SU-DHL-6 (cell line): ENCODE results near the gene SLC25A47.

Experiments used
- EZH2phosphoT487 ChIP-seq: fragments of 200-600 bp; sonication (generic), shearing (Covaris generic); conservative IDR thresholded peaks from 2 replicates; pipeline ENCODE4 v1.6.1; 2018; ENCODE audit warnings: mild to moderate bottlenecking, antibody characterized with exemption, low read length, moderate library complexity, mixed read lengths
- TF ChIP-seq, protein P1 (sequence below): fragments of 200-600 bp; sonication (generic); IDR thresholded peaks from one replicate; pipeline ENCODE4 v1.5.1; 2017; ENCODE audit warnings: antibody characterized with exemption, mild to moderate bottlenecking, low read length, moderate library complexity; ENCODE audit not compliant: insufficient read depth, poor library complexity, severe bottlenecking

DNA sequence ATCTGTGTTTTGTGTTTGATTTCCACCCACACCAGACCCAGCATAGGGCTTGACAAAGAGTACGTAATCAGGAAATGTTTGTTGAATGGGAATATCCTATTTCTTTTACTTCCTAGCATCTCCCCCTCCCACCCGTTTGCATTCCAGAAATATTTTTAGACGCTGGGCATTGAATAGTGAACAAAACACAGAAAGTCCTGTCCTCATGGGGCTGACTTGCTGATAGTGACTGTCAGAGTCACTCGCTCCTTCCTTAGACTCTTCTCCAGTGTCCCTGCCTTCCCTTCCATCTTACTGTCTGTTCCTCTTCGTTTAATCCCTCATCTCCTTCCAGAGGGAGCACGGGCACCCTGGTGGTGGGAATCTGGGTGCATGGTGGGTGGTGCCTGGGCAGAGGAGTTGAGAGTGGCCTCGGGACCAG, 53.6 kb downstream of the SLC25A47 start:
- TF ChIP-seq, protein P1, sequence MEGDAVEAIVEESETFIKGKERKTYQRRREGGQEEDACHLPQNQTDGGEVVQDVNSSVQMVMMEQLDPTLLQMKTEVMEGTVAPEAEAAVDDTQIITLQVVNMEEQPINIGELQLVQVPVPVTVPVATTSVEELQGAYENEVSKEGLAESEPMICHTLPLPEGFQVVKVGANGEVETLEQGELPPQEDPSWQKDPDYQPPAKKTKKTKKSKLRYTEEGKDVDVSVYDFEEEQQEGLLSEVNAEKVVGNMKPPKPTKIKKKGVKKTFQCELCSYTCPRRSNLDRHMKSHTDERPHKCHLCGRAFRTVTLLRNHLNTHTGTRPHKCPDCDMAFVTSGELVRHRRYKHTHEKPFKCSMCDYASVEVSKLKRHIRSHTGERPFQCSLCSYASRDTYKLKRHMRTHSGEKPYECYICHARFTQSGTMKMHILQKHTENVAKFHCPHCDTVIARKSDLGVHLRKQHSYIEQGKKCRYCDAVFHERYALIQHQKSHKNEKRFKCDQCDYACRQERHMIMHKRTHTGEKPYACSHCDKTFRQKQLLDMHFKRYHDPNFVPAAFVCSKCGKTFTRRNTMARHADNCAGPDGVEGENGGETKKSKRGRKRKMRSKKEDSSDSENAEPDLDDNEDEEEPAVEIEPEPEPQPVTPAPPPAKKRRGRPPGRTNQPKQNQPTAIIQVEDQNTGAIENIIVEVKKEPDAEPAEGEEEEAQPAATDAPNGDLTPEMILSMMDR, result no peak
- TF ChIP-seq EZH2phosphoT487, result no peak
